Loucy (cell line): ENCODE measurements around the gene LRRC28.
A peak's percentile ranks its signal among the peaks of the same experiment; 100 is the strongest.

Experiments
- H2AFZ ChIP-seq: fragments of 200-600 bp; sonication (generic); 2 replicates; pipeline ENCODE4 v1.6.0; 2016; ENCODE audit warnings: antibody characterized with exemption, mild to moderate bottlenecking, low read length, moderate library complexity
- H3F3A ChIP-seq: fragments of 200-600 bp; 2 replicates; pipeline ENCODE4 v1.6.0; 2016; ENCODE audit warnings: antibody characterized with exemption, low read depth, mild to moderate bottlenecking
- H3K27me3 ChIP-seq: fragments of 200-600 bp; sonication (generic); 2 replicates; pipeline ENCODE4 v1.6.1; 2014; ENCODE audit warnings: low read length, mild to moderate bottlenecking; ENCODE audit not compliant: insufficient read depth, poor library complexity, severe bottlenecking
- H3K36me3 ChIP-seq: fragments of 200-600 bp; sonication (generic); 2 replicates; pipeline ENCODE4 v1.6.1; 2016; ENCODE audit warnings: low read length; ENCODE audit not compliant: insufficient read depth
- H3K4me1 ChIP-seq: fragments of 200-600 bp; sonication (generic); 2 replicates; pipeline ENCODE4 v1.5.1; 2014; ENCODE audit warnings: low read length, mild to moderate bottlenecking; ENCODE audit not compliant: insufficient read depth, poor library complexity, severe bottlenecking
- H3K4me2 ChIP-seq: fragments of 200-600 bp; sonication (generic); 2 replicates; pipeline ENCODE4 v1.6.0; 2014; ENCODE audit warnings: antibody characterized with exemption, low read length, low read depth, mild to moderate bottlenecking; ENCODE audit not compliant: poor library complexity, severe bottlenecking
- H3K4me3 ChIP-seq: fragments of 200-600 bp; sonication (generic); 2 replicates; pipeline ENCODE4 v1.5.1; 2014; ENCODE audit warnings: low read length, mild to moderate bottlenecking, mixed read lengths; ENCODE audit not compliant: poor library complexity, severe bottlenecking
- H3K79me2 ChIP-seq: fragments of 200-600 bp; sonication (generic); 2 replicates; pipeline ENCODE4 v1.6.1; 2014; ENCODE audit warnings: low read length; ENCODE audit not compliant: insufficient read depth
- H3K9ac ChIP-seq: fragments of 200-600 bp; sonication (generic); 2 replicates; pipeline ENCODE4 v1.6.0; 2014; ENCODE audit warnings: mild to moderate bottlenecking, low read depth, low read length, moderate library complexity; ENCODE audit not compliant: poor library complexity, severe bottlenecking
- H3K9me2 ChIP-seq: fragments of 200-600 bp; sonication (generic); replicated peaks from 2 replicates; pipeline ENCODE4 v1.6.1; 2016; ENCODE audit warnings: low read depth, low read length, mixed read lengths
- H3K9me3 ChIP-seq: fragments of 200-600 bp; sonication (generic); 2 replicates; pipeline ENCODE4 v1.6.1; 2014; ENCODE audit warnings: mild to moderate bottlenecking, antibody characterized with exemption, low read length, low read depth; ENCODE audit not compliant: insufficient read depth
- H4K20me1 ChIP-seq: fragments of 200-600 bp; sonication (generic); 2 replicates; pipeline ENCODE4 v1.6.0; 2014; ENCODE audit warnings: antibody characterized with exemption, low read length, mild to moderate bottlenecking; ENCODE audit not compliant: insufficient read depth, poor library complexity, severe bottlenecking
- CTCF ChIP-seq: fragments of 200-600 bp; sonication (generic); conservative IDR thresholded peaks from 2 replicates; pipeline ENCODE4 v1.5.1; 2014; ENCODE audit warnings: mild to moderate bottlenecking, antibody characterized with exemption, low read length
- EZH2phosphoT487 ChIP-seq: fragments of 200-600 bp; IDR thresholded peaks from 2 replicates; pipeline ENCODE4 v1.6.1; 2018; ENCODE audit warnings: antibody characterized with exemption, mild to moderate bottlenecking, moderate library complexity, borderline replicate concordance

The LRRC28 gene

GRCh38 chr15:99371180-99372103, 120.2 kb downstream of the LRRC28 start:
- no peaks in the 10 kb centered on the region for H3K27me3 ChIP-seq
- no peak overlapping the region for H3K9ac ChIP-seq
- H3K9me2 ChIP-seq = no peaks in the 10 kb centered on the region
- peak overlapping the region; percentile 16 for H3K4me2 ChIP-seq
- TF ChIP-seq CTCF (peak; percentile 60), EZH2phosphoT487 (no peak)
- H2AFZ ChIP-seq = peak overlapping the region; percentile 29; the same call in 1 of the 2 replicates
- H4K20me1 ChIP-seq = no peaks in the 10 kb centered on the region
- H3K9me3 ChIP-seq = peaks cover 28% of the 10 kb centered on the region; the same call in 1 of the 2 replicates
- H3K36me3 ChIP-seq = 0 out of 2 replicates have a peak, but pooled peaks cover 3% of the 10 kb centered on the region
- H3K4me3 ChIP-seq = no peak overlapping the region
- peaks cover 9% of the 10 kb centered on the region for H3K4me1 ChIP-seq
- no peaks in the 10 kb centered on the region for H3F3A ChIP-seq
- H3K79me2 ChIP-seq = no peaks in the 10 kb centered on the region

GRCh38 chr15:99385005-99385669, 133.9 kb downstream of the LRRC28 start:
- Histone ChIP-seq H3K9me3 (no peaks in the 10 kb centered on the region), H3K4me2 (no peak overlapping the region), H3K9ac (no peak overlapping the region), H3K4me3 (no peak overlapping the region), H3K36me3 (no peaks in the 10 kb centered on the region), H4K20me1 (no peaks in the 10 kb centered on the region), H2AFZ (no peak overlapping the region), H3K4me1 (peaks cover 6% of the 10 kb centered on the region), H3K27me3 (no peaks in the 10 kb centered on the region), H3K79me2 (no peaks in the 10 kb centered on the region), H3K9me2 (no peaks in the 10 kb centered on the region), H3F3A (no peaks in the 10 kb centered on the region)
- peak; percentile 41 for TF ChIP-seq CTCF
- no peak for TF ChIP-seq EZH2phosphoT487

- H3K9ac ChIP-seq = no peak overlapping the region
- H3K27me3 ChIP-seq = no peaks in the 10 kb centered on the region
- no peaks in the 10 kb centered on the region for H3K9me3 ChIP-seq
- no peak overlapping the region for H3K4me3 ChIP-seq
- no peaks in the 10 kb centered on the region for H4K20me1 ChIP-seq
- peaks cover 8% of the 10 kb centered on the region for H3K4me1 ChIP-seq
- TF ChIP-seq EZH2phosphoT487 = no peak
- TF ChIP-seq CTCF = no peak
- H3K36me3 ChIP-seq = no peaks in the 10 kb centered on the region
- H3K4me2 ChIP-seq = no peak overlapping the region
- no peaks in the 10 kb centered on the region for H3F3A ChIP-seq
- no peaks in the 10 kb centered on the region for H3K79me2 ChIP-seq
- H2AFZ ChIP-seq = no peak overlapping the region
- H3K9me2 ChIP-seq = no peaks in the 10 kb centered on the region
Measured at GRCh38 chr15:99385865-99386264, 134.6 kb downstream of the LRRC28 start.
